Stomach smooth muscle (tissue), 2 donors: ENCODE measurements around the gene LRGUK.
"Not testable (repeated sequence)": the region's sequence is repeated elsewhere in the genome, so short reads cannot be mapped to it uniquely, and the experiment has no call there.

Source experiments
- H3K27ac ChIP-seq: one replicate; pipeline ENCODE4 v1.7.0; 2013; ENCODE audit warnings: mild to moderate bottlenecking, low read length, inconsistent platforms
- H3K27me3 ChIP-seq, 2 donors: one replicate each; pipeline ENCODE4 v1.7.0; 2013; ENCODE audit warnings: low read length in 2 of 2; ENCODE audit not compliant: insufficient read depth in 2 of 2, control insufficient read depth in 1 of 2
- H3K36me3 ChIP-seq, 2 donors: one replicate each; pipeline ENCODE4 v1.7.0; 2013; ENCODE audit warnings: low read length in 2 of 2; ENCODE audit not compliant: control insufficient read depth in 2 of 2, insufficient read depth in 2 of 2
- H3K4me1 ChIP-seq: one replicate; pipeline ENCODE4 v1.7.0; 2013; ENCODE audit warnings: low read length; ENCODE audit not compliant: control insufficient read depth, insufficient read depth
- H3K4me3 ChIP-seq, 2 donors: one replicate each; pipeline ENCODE4 v1.7.0; 2013; ENCODE audit warnings: low read length in 2 of 2
- H3K9ac ChIP-seq, 2 donors: one replicate each; pipeline ENCODE4 v1.7.0; 2013; ENCODE audit warnings: low read length in 2 of 2, mild to moderate bottlenecking in 1 of 2
- H3K9me3 ChIP-seq, 2 donors: one replicate each; pipeline ENCODE4 v1.7.0; 2013; ENCODE audit warnings: low read length in 2 of 2; ENCODE audit not compliant: control insufficient read depth in 2 of 2
- donor health status: healthy.
- donor health status: Pancreatic carcinoma.

LRGUK gene

GRCh38 chr7:134280508-134280907, 153.4 kb downstream of the LRGUK start:
- Histone ChIP-seq H3K9me3 (no peaks in the 10 kb centered on the region), H3K4me1 (no peaks in the 10 kb centered on the region), H3K27me3 (peaks cover 0 to 10% of the 10 kb centered on the region in 2 donors), H3K36me3 (no peaks in the 10 kb centered on the region), H3K27ac (no peak overlapping the region), H3K4me3 (no peak overlapping the region), H3K9ac (no peak overlapping the region)

- Histone ChIP-seq H3K4me3 (no peak overlapping the region), H3K4me1 (no peaks in the 10 kb centered on the region), H3K9me3 (no peaks in the 10 kb centered on the region), H3K36me3 (no peaks in the 10 kb centered on the region), H3K9ac (no peak overlapping the region), H3K27me3 (peaks cover 0 to 10% of the 10 kb centered on the region in 2 donors), H3K27ac (no peak overlapping the region)
Observed at GRCh38 chr7:134284011-134284410, 156.9 kb downstream of the LRGUK start.

GRCh38 chr7:134284952-134285351, 157.8 kb downstream of the LRGUK start:
- Histone ChIP-seq H3K27ac (no peak overlapping the region), H3K9ac (no peak overlapping the region), H3K9me3 (no peaks in the 10 kb centered on the region), H3K4me1 (no peaks in the 10 kb centered on the region), H3K36me3 (no peaks in the 10 kb centered on the region), H3K4me3 (no peak overlapping the region), H3K27me3 (peaks cover 0 to 10% of the 10 kb centered on the region in 2 donors)

DNA sequence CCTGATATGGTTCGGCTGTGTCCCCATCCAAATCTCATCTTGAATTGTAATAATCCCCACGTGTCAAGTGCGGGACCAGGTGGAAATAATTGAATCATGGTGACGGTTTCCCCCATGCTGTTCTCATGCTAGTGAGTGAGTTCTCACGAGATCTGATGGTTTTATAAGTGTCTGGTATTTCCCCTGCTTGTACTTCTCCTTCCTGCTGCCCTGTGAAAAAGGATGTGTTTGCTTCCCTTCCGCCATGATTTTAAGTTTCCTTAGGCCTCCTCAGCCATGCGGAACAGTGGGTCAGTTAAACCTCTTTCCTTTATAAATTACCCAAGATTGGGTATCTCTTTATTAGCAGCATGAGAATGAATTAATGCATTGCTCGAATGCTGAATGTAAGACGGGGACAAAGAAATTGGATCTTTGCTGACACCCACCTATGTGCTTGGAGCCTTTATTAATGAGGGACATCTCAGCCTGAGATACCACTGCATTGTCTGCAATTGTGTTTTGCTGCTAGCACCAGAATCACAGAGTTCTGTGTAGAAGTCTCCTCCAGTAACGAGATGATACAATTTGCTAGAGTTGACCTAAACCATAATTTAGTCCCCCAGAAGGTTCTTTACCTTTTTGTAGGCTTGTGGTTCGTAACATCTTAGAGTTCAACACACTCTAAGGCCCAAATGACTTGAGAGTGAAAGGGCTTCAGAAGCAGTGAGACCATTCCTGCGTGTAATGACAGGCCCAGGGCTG, 160.9 kb downstream of the LRGUK start:
- H3K27ac ChIP-seq: no peak overlapping the region
- H3K27me3 ChIP-seq: peaks cover 0 to 3% of the 10 kb centered on the region in 2 donors
- H3K36me3 ChIP-seq: peaks cover 3 to 5% of the 10 kb centered on the region in 2 donors
- no peak overlapping the region for H3K9ac ChIP-seq
- no peaks in the 10 kb centered on the region for H3K4me1 ChIP-seq
- H3K9me3 ChIP-seq: no peaks in the 10 kb centered on the region
- H3K4me3 ChIP-seq: no peak overlapping the region

DNA sequence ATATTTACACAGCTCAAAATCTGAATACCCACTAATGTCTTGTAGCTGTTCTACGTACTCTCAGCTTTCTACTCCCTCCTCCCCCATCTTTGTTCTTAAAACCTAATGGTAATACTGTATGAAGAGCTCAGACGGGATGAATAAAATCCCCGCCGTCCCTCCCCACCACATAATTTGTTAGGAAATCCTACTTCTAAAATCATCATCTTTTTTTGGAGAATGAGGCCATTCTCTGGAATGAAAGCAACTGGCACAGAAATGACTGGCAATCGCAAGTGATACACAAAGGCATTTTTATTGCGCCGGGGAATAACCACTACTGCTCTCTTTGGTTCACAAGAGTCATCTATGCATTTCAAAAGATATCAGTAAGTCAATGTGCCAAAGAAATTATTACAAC, 162.3 kb downstream of the LRGUK start:
- Histone ChIP-seq H3K36me3 (peaks cover 11% of the 10 kb centered on the region in 2 donors), H3K9ac (no peak overlapping the region), H3K27ac (no peak overlapping the region), H3K9me3 (no peaks in the 10 kb centered on the region), H3K4me3 (no peak overlapping the region), H3K4me1 (no peaks in the 10 kb centered on the region), H3K27me3 (no peaks in the 10 kb centered on the region)

DNA sequence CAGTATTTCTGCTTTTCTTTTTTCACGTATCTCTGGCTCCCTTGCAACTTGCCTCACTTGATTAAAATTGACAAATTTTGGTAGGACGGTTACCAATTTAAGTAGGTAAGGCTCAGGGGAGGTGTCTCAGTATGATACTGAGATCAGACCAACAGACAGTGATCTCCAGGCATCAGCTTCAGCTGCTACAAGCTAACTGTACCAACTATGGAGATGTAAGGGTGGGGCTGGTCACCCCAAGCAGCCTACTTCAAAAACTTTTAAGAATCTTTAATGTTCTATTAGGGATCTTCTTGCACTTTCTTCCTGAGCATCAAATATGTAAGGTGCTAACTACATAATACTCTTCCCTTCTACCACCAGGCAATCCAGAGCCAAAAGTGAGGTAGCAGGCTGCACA, 162.7 kb downstream of the LRGUK start:
- Histone ChIP-seq H3K27ac (no peak overlapping the region), H3K4me1 (no peaks in the 10 kb centered on the region), H3K9ac (no peak overlapping the region), H3K9me3 (no peaks in the 10 kb centered on the region), H3K27me3 (no peaks in the 10 kb centered on the region), H3K4me3 (no peak overlapping the region), H3K36me3 (peaks cover 14 to 15% of the 10 kb centered on the region in 2 donors)

GRCh38 chr7:134290286-134290685, 163.1 kb downstream of the LRGUK start:
- Histone ChIP-seq H3K9ac (no peak overlapping the region), H3K4me3 (no peak overlapping the region), H3K36me3 (peaks cover 18 to 20% of the 10 kb centered on the region in 2 donors), H3K27ac (no peak overlapping the region), H3K4me1 (no peaks in the 10 kb centered on the region), H3K27me3 (no peaks in the 10 kb centered on the region), H3K9me3 (no peaks in the 10 kb centered on the region)

GRCh38 chr7:134293002-134293740, 166.0 kb downstream of the LRGUK start:
- Histone ChIP-seq H3K9me3 (no peaks in the 10 kb centered on the region), H3K4me1 (no peaks in the 10 kb centered on the region), H3K36me3 (peaks cover 22 to 25% of the 10 kb centered on the region in 2 donors), H3K4me3 (no peak overlapping the region), H3K27ac (no peak overlapping the region), H3K27me3 (no peaks in the 10 kb centered on the region), H3K9ac (no peak overlapping the region)

DNA sequence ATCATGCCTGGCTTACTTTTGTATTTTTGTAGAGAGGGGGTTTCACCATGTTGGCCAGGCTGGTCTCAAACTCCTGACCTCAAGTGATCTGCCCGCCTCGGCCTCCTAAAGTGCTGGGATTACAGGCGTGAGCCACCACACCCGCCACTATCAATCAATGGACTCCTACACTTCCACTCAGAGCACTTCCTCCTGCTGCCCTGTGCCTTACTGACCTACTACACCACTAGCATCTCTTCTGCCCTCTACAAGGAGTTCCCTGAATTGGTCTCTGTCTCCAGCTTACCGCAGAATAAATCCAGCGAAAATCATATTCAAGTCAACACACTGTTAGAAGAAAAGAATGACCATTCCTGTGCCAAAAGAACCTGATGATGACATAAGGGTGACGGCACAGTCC, 168.8 kb downstream of the LRGUK start:
- not testable (repeated sequence) for H3K27ac ChIP-seq, H3K9ac ChIP-seq, H3K9me3 ChIP-seq, H3K4me1 ChIP-seq, H3K27me3 ChIP-seq, H3K4me3 ChIP-seq
- peaks cover 22 to 25% of the 10 kb centered on the region in 2 donors for H3K36me3 ChIP-seq

GRCh38 chr7:134297489-134297888, 170.3 kb downstream of the LRGUK start:
- Histone ChIP-seq H3K27ac (no peak overlapping the region), H3K9ac (no peak overlapping the region), H3K9me3 (no peaks in the 10 kb centered on the region), H3K36me3 (peaks cover 19 to 25% of the 10 kb centered on the region in 2 donors), H3K27me3 (no peaks in the 10 kb centered on the region), H3K4me3 (no peak overlapping the region), H3K4me1 (no peaks in the 10 kb centered on the region)
